GM18517 (cell line): ENCODE results near the gene MYO1C.
"Not testable (repeated sequence)": the region's sequence is repeated elsewhere in the genome, so short reads cannot be mapped to it uniquely, and the experiment has no call there.

Experiments used
- ATAC-seq: cut with Tn5 transposase; IDR thresholded peaks from one replicate; pipeline ENCODE4 v1.9.1; 2021; ENCODE audit warnings: mild to moderate bottlenecking, moderate library complexity; ENCODE audit not compliant: unreplicated experiment

Gene MYO1C, protein sequence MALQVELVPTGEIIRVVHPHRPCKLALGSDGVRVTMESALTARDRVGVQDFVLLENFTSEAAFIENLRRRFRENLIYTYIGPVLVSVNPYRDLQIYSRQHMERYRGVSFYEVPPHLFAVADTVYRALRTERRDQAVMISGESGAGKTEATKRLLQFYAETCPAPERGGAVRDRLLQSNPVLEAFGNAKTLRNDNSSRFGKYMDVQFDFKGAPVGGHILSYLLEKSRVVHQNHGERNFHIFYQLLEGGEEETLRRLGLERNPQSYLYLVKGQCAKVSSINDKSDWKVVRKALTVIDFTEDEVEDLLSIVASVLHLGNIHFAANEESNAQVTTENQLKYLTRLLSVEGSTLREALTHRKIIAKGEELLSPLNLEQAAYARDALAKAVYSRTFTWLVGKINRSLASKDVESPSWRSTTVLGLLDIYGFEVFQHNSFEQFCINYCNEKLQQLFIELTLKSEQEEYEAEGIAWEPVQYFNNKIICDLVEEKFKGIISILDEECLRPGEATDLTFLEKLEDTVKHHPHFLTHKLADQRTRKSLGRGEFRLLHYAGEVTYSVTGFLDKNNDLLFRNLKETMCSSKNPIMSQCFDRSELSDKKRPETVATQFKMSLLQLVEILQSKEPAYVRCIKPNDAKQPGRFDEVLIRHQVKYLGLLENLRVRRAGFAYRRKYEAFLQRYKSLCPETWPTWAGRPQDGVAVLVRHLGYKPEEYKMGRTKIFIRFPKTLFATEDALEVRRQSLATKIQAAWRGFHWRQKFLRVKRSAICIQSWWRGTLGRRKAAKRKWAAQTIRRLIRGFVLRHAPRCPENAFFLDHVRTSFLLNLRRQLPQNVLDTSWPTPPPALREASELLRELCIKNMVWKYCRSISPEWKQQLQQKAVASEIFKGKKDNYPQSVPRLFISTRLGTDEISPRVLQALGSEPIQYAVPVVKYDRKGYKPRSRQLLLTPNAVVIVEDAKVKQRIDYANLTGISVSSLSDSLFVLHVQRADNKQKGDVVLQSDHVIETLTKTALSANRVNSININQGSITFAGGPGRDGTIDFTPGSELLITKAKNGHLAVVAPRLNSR

DNA sequence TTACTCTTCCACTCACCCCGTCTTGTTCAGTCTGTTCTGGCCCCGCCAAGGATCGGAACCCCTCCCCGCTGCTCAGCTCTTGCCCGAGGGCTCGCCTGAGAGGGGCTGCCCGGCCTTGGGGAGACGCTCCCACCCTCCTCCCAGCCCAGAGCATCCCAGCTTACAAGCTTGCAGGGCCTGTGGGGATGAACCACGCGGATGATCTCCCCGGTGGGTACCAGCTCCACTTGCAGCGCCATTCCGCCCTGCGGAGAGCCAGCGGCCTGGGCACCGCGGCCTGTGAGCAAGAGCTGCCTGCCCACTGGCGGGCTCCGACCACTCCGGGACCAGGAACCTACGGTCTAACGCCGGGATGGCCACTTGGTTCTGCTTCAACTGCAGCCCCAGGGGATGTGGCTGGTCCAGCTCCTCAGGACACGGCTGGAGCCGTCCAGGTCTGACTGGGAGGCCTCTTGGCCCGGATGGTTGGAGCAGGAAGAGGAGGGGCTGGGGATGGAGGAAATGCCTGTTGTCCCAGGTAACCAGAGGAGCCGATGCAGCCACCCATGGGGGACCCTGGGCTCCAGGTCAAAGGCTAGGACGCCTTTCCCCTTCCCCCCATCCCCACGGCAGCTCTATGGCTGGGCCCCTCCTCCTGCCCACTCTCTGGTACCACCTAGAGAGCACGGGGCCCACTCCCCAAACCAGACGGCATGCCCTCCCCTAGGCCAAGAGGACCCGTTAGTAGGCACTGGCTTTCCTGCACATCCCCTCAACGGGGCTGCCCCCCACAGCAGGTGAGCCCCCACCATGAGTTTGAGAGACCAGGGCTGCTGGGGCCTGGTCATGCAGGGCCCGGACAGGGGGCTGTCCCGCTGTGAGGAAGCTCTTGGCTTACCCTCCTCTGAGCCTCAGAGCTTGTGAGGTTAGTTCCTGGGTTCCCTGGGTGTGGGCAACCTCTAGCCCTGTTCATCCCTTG, at the start of gene MYO1C:
Gene MYO1C (minus strand): TSS at position 438 of the 958 bp plus-strand sequence. CDS start 199 bp downstream, at position 239.
- no peak for ATAC-seq

DNA sequence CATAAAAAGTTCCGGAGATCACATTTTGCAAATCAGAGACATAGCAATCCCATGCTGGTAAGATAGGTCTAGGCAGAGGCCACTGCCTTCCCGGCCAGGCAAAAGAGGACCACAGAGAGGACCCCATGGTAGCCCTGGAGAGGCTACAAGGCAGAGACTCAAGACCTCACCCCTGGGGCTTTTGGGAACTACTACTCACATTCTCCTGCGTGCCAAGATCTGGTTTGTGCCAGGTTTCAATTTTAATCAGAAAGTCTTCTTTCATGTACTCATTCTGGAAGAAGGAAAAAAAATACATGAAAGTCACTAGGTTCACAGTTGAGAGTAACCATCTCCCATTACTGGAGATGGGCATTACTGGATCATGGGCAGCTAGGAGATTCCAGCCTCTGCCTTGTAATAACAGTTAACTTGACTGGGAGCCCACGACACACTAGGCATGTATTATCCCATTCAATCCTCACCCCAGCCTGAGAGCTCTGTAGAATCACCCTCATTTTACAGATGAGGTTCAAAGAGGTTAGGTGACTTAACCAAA, 49.0 kb upstream of the MYO1C start:
- ATAC-seq, result no peak

DNA sequence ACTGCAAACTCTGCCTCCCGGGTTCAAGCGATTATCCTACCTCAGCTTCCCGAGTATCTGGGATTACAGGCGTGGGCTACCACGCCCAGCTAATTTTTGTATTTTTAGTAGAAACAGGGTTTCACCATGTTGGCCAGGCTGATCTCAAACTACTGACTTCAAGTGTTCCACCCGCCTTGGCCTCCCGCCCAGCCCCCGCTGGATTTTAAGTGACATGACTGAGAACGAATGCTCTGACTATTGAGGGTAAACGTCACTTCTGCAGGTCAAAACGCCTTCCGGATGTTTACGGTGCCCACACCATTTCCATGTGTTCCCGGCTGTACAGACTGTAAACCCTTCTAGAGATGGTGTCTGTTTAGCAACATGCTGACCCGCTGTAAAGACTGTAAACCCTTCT, 47.3 kb upstream of the MYO1C start:
- ATAC-seq, result no peak

DNA sequence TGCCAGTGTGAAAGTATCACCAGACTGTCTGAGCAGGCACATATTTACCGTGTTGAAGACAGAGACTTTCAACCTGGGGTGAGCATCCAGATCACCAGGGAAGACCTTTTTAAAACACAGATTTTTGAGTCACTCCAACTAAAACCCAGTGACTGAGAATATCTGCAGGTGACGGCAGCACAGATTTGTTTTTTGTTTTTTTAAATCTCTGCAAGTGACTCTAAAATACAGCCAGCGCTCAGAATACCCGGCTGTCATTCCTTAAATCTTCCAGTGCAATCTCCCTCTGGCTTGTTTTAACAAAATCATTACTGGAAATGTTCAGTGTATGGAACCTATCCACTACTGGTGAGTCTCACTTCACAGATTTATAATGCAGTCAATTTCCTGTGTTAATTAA, 43.3 kb upstream of the MYO1C start:
- ATAC-seq, result no peak

DNA sequence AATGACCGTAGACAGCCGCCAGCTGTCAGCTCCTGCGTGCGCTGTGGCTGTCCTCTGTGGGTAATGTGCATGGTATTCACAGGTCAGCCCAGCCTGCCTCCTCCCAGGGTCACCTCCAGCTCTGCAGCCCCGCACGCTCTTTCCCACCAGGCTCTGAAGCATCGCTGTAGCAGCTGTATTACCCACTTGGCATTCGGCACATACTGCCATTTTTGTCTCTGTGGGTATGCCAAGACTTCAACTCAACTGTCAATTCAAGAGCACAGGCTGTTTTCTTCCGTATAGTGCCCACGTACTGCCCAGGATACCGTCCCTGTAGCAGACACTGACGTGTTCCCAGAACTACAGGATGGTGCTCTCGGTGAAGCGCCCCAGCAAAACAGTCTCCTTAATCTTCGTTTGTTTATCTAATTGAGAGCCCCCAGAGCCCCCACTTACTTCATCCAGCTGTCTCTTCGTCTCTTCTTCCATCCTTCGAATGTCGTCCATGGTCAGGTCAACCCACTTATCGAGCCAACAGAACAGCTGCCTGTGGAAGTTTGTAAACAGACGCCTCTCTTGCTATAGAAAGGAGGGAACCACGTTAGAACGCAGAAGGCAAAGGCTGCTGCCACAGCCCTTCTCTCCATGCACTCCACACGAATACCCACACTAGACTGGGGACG, 41.3 kb upstream of the MYO1C start:
- no peak for ATAC-seq

DNA sequence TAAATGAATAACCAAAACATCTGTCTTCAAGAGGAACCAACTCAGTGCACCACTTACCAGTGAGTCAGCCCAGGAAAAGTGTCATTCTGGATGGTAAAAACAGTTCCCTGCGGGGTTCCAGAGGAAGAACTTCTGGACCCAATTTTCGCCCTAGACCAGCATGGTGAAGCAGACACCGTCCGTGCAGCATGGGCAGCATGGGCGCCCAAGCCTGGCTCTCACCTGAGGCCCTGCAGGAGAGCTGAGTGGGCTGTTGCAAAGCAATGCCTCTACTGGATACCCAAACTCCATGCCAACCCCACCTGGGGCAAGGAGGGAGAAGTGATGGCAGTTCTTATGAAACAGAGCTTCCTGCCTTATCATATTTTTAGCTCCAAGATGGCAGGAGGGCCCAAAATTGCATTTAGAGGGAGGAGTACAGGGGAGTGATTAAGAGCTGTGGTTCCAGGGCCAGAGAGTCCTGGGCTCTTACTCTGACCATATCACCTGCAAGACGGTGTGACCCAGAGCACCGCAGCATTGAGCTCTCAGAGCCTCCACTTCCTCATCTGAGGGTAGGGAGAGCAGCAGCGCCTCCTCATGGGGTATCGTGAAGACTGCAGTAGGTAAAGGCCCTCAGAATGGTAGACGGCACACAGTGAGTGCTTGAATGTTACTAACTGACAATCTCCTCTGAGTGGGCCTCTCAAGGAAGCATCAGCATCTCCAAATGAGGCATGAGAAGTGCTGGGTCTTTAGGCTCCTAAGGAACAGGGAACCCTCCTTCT, 40.5 kb upstream of the MYO1C start:
- no peak for ATAC-seq

DNA sequence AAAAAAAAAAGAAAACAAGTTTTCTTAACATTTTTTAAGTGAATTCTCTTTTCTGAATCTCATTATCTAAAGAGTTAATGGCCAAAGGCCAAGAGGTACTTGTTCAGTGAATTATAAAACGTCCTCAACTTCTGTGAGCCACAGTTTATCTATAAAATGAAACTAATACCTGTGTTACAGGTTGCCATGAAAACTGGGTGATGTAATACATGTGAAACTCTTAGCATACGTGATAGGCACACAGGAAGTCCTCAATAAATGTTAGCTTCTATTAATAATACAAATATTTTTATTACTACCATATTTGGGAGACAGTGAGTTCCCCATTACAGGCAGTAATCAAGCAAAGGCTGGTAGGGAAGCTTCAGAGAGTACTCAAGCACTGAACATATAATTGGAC, 37.4 kb upstream of the MYO1C start:
- ATAC-seq, result no peak

DNA sequence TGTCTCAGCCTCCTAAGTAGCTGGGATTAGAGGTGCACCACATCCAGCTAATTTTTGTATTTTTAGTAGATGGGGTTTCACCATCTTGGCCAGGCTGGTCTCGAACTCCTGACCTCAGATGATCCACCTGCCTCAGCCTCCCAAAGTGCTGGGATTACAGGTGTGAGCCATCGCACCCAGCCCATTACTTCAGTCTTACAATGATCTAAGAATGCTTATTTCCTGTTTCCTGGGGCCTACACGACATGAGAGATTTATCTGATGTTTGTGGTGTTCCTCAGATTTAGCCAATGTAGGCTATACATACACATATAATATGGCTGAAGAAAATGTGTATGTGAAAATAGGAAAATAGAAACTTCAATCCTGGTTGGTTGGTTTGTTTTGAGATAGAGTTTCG, 34.4 kb upstream of the MYO1C start:
- ATAC-seq, result not testable (repeated sequence)

DNA sequence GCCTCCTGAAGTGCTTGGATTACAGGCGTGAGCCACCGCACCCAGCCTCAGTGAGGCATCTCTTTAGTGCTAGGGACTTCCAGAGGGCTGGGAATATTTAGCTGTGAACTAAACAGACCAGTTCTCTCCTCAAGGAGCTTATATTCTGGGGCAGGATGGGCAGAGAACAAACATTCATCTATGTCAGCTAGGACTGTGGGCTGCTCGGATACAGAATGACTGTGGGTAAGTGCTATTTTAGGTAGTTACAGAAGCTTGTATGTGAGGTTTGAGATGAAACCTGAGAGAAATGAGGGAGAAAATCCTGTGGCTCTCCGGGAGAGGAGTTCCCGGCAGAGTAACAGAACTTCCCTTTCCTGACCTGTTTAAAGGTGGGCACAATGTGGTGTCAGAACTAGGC, 30.1 kb upstream of the MYO1C start:
- no peak for ATAC-seq

DNA sequence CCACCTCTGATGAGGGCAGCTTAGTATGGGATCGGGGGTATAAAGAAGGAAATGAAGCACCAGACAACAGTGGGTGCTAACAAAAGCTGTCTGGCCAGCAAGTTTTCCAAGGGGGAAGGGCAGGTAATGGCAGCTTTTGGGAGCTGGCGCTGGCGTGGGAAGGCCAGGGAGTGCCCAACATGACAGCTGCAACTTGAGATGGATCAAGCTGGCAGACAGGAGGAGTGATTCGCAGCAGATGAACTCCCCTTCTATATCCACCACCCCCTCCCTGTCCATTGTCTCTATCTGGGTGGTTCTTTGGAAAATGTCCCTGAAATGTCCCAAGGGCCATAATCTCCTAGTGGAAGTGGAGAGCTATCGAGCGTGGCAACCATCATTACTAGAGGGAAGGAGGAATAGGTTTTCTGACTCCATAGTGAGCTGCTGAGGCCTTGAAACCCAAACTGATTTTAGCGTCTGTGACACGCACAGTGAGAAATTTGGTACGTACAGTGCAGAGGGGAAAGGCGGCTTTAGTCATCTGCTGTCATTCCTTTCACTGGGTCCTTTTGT, 28.7 kb upstream of the MYO1C start:
- ATAC-seq, result no peak

DNA sequence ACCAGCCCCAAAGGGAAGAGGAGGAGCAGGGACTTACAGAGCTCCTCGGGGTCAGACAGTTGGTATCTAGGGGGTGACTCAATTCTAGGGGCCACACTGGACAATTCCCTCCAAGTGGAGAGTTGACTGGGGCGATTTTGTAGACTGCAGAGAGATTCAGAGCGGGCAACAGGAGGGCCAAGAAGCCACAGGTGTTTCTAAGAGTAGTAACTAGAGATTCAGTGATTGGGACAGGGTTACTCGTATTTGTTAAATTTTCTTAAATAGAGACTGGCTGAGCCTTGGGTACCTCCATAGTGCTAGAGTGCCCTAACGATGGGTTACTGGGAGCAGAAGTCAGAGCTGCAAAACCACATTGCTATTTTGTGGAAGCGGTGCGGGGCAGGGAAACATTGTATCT, 27.2 kb upstream of the MYO1C start:
- no peak for ATAC-seq

DNA sequence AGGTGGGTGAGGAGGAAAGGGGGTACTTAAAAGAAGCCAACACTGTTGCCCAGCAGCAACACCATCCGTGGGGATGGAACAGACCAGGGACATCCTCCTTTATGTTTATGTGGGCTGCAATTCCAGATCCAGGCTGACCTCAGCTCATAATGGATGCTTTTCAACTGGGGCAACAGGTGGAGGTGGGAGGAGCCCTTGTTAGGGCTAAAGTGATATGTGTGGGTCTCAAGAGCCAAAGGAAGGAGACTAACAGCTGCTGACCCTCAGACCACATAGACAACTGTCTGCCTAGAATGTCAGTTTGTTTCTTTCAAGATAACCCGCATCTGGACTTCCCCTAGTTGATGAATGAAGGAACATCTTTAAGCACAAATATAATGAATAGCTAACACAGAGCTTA, 25.9 kb upstream of the MYO1C start:
- no peak for ATAC-seq

DNA sequence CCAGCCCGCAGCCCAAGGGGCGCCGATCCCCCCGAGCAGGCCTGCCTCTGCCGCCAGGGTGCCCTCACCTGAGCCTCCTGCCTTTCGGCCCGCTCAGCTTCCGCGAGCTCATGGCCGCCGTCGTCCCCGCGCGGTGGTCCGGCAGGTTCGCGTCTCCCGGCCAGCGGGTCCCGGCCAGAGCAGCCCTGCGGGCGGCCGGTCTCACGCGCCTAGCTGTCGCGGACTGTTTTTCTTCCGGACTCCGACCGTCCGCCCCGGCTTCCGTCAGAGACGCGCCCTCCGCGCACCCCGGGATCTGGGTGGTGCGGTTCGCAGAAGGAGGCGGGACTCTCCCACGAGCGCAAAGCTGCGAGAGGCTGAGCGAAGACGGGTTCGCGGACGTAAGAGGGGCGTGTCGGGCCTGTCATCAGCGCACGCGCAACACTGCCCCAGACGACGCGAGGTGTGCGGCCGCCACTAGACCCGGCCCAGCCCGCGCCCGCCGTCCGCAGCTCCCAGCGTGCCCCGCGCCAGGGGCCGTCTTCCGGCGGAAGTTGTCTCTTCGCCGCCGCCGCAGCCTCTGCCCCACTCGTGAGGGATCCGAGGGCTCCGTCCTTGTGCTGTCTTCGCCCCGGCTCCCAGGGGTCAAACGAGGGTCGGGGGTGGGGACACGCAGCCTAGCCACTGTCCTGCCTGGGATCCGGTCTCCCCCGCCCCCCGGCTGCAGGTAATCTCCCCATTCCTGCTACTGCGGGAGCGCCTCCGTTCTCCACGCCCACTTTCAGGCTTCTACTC, 24.1 kb upstream of the MYO1C start, which contains the start of gene INPP5K:
Gene INPP5K (minus strand): TSS at position 225 of the 774 bp plus-strand sequence. CDS start 113 bp downstream, at position 112.
- peak; percentile 86 for ATAC-seq

DNA sequence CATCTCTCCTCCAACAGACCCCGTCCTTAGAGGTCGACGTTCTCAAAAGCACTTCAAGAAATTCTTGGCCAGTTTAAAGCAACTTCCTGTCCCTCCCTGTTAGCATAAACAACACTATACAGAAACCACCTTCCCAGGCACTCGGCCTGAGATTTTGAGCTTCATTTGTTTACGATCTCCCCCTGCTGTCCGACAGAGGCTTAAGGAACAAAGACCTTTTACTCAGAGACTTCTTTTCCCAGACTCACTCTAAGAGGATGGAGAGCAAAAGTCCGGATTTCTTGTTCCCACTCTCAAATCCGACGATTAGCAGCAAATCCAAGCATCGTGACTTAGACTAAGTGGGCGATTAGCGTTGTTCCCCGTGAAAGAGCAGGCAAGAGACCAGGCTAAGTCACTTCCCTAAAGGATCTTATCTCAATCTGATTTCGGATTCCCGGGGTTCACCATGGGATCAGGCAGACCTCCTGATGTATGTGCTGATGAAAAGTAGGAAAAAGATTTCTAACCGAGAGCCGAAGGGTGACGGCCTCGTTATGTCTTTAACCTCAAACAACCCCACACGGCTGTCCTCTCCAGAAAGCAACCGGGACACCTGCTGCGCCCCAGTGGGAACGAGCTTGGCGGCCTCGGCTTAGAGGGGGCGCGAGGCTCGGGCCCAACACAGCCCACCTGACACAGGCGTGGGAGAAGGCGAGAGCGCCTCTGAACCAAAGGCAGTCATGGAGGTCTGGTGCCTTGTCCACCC, 23.3 kb upstream of the MYO1C start:
- ATAC-seq, result no peak

DNA sequence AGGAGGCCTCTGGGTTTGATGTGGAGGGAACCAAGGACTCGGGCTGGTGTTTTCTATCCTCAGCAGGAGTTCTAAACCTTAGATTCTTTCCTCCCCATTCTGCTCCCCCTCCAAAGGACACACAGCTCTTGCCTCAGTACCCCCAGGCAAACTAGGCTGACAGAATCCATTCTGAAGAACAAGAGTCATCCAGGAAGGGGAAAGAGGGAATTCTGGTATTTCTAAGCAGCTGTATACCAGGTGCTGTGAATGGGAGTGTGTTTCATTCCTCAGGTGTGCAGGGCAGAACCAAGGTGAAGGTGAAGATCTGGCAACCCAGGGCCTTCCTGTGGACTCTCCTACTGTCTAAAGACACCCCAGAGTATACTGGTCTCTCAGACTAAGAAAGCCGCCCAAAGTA, 19.9 kb upstream of the MYO1C start:
- no peak for ATAC-seq

DNA sequence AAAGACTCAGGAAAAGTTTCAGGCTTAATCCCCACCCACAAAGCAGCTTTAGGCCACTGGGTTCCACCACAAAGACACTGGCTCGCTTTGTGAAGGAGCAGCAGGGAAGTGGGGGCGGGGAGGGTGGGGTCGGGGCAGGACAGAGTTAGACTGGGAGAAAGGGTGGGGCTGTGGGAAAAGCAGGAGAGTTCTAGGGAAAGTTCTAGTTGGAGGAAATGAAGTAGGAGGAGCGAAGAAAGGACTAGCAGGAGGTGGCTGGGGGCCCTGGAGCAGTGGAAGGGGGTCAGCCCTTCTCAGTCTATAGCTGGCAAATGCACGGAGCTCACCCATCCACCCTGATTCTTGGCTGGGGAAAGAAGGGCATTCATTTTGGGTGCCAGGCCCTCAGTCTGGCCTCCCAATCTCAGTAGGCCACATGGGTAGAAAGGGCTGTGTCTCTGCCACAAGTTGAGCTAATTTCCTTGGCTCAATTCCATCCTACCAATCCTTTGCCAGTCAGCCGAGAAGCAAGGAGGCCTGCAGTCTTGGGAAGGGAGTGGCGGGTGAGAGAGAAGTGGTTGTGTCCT, 19.4 kb upstream of the MYO1C start:
- ATAC-seq, result no peak

DNA sequence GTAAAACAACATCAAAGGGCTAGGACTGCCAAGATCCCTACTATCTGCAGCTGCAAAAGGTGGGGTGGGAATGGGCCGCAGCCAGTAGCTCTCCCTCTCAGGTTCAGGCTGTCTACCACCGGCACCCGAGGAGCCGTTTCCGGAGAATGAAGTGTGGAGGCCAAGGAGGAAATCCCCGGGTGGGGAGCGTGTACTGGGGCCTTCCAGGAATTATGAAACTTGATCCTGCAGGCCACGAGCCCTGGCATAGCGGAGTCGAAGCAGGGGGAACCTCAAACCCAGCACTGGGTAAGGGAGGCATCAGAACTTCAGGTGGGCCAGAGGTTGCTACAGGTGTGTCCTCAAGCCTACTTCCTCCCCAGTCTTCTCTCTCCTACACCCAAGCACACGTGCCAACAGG, 18.8 kb upstream of the MYO1C start:
- no peak for ATAC-seq
